H1 (cell line): ENCODE data around the gene P4HA3. TPM values are rescaled to one million over a fixed set of nuclear protein-coding genes. Genes with fewer than 3 reads are reported as not detected.

ENCODE experiments used
- CTCF ChIA-PET: fragments of 300-600 bp; sonication (Branson Sonifier 250); formaldehyde crosslinking; loops from one replicate; lab custom pipeline; 2021; ENCODE audit not compliant: partially characterized antibody; lab: Charles Lee
- POLR2A ChIA-PET: fragments of 300-600 bp; sonication (Branson Sonifier 250); formaldehyde crosslinking; loops from one replicate; lab custom pipeline; 2021; ENCODE audit warnings: inconsistent platforms; ENCODE audit not compliant: partially characterized antibody; lab: Charles Lee
- DNase-seq, 2 experiments: peaks; one replicate each; pipeline versions ENCODE4 v3.0.0 to v3.0.0-alpha.2; 2010 to 2022; ENCODE audit warnings: low spot score in 2 of 2, low read depth in 1 of 2, mixed read lengths in 1 of 2
- FAIRE-seq: peaks from 2 replicates; lab custom pipeline; 2011; peaks lifted over from hg19 to GRCh38; lab: Jason Lieb, UNC
- H2AFZ ChIP-seq: 2 replicates; pipeline ENCODE4 v1.8.1; 2012; ENCODE audit warnings: low read length, inconsistent platforms
- H2AK5ac ChIP-seq: 2 replicates; pipeline ENCODE4 v1.6.1; 2013; ENCODE audit warnings: low read depth, low read length
- H2BK120ac ChIP-seq: replicated peaks from 2 replicates; pipeline ENCODE3; 2013; ENCODE audit warnings: low read depth, low read length, inconsistent platforms
- H2BK12ac ChIP-seq: 2 replicates; pipeline ENCODE4 v1.6.1; 2013; ENCODE audit warnings: low read depth, low read length
- H2BK15ac ChIP-seq: 2 replicates; pipeline ENCODE4 v1.6.1; 2013; ENCODE audit warnings: low read length
- H2BK20ac ChIP-seq: 2 replicates; pipeline ENCODE4 v1.6.1; 2013; ENCODE audit warnings: low read length
- H2BK5ac ChIP-seq: 2 replicates; pipeline ENCODE4 v1.6.1; 2013; ENCODE audit warnings: low read depth, low read length
- H3K14ac ChIP-seq: 2 replicates; pipeline ENCODE4 v1.6.1; 2013; ENCODE audit warnings: inconsistent platforms; ENCODE audit not compliant: insufficient read length
- H3K18ac ChIP-seq: 2 replicates; pipeline ENCODE4 v1.6.1; 2013; ENCODE audit warnings: low read length; ENCODE audit errors: extremely low read depth
- H3K23ac ChIP-seq: 2 replicates; pipeline ENCODE4 v1.6.1; 2013; ENCODE audit warnings: inconsistent platforms; ENCODE audit not compliant: insufficient read length
- H3K23me2 ChIP-seq: 2 replicates; pipeline ENCODE4 v1.6.1; 2013; ENCODE audit warnings: low read depth, low read length
- H3K27ac ChIP-seq: 2 replicates; pipeline ENCODE4 v1.6.1; 2011; ENCODE audit warnings: low read depth, low read length, inconsistent platforms
- H3K27me3 ChIP-seq, 4 experiments: replicated peaks in 1 of 4; 1 replicate in 1 of 4; 2 replicates in 3 of 4; pipeline versions ENCODE4 v1.6.1 to v1.8.1; 2011 to 2013; ENCODE audit warnings: low read length in 3 of 4, mild to moderate bottlenecking in 3 of 4, inconsistent platforms in 2 of 4, mixed read lengths in 2 of 4, moderate library complexity in 1 of 4; ENCODE audit not compliant: control insufficient read depth in 3 of 4, insufficient read depth in 3 of 4; ENCODE audit errors: extremely low read depth in 1 of 4
- H3K36me3 ChIP-seq, 4 experiments: 2 replicates each; pipeline versions ENCODE4 v1.6.1 to v1.8.1; 2011 to 2013; ENCODE audit warnings: mild to moderate bottlenecking in 4 of 4, low read length in 3 of 4, moderate library complexity in 2 of 4, control low read depth in 1 of 4, inconsistent platforms in 1 of 4; ENCODE audit not compliant: insufficient read depth in 4 of 4, control insufficient read depth in 2 of 4
- H3K4ac ChIP-seq: replicated peaks from 2 replicates; pipeline ENCODE3; 2013; ENCODE audit warnings: low read length, low read depth, mixed read lengths, inconsistent platforms; ENCODE audit not compliant: insufficient read length
- H3K4me1 ChIP-seq, 4 experiments: replicated peaks in 1 of 4; 1 replicate in 1 of 4; 2 replicates in 3 of 4; pipeline versions ENCODE4 v1.6.1 to v1.8.1; 2011 to 2013; ENCODE audit warnings: low read length in 3 of 4, inconsistent platforms in 2 of 4, mixed read lengths in 1 of 4; ENCODE audit not compliant: insufficient read depth in 4 of 4, control insufficient read depth in 3 of 4
- H3K4me2 ChIP-seq, 2 experiments: 2 replicates each; pipeline versions ENCODE4 v1.6.1 to v1.8.1; 2011 to 2013; ENCODE audit warnings: low read depth in 2 of 2, low read length in 2 of 2, control low read depth in 1 of 2, inconsistent platforms in 1 of 2, mild to moderate bottlenecking in 1 of 2; ENCODE audit not compliant: insufficient read depth in 1 of 2
- H3K4me3 ChIP-seq, 4 experiments: fragments of 200-600, 300-600 bp in 1 of 4; sonication (generic), shearing (Covaris generic), sonication (Bioruptor Twin) in 1 of 4; 2 replicates each; pipeline versions ENCODE4 v1.5.1 to v1.8.1; 2011 to 2016; ENCODE audit warnings: low read length in 4 of 4, low read depth in 3 of 4, control low read depth in 2 of 4, inconsistent platforms in 2 of 4, mild to moderate bottlenecking in 2 of 4, mixed read lengths in 1 of 4, moderate library complexity in 1 of 4; ENCODE audit not compliant: insufficient read depth in 2 of 4; ENCODE audit errors: extremely low read depth in 1 of 4
- H3K56ac ChIP-seq: replicated peaks from 2 replicates; pipeline ENCODE3; 2013; ENCODE audit warnings: low read depth, mild to moderate bottlenecking, mixed read lengths, low read length, inconsistent platforms; ENCODE audit not compliant: insufficient read length
- H3K79me1 ChIP-seq: 2 replicates; pipeline ENCODE4 v1.6.1; 2013; ENCODE audit warnings: low read depth, low read length, control low read depth
- H3K79me2 ChIP-seq, 2 experiments: 2 replicates each; pipeline versions ENCODE4 v1.6.1 to v1.8.1; 2012 to 2013; ENCODE audit warnings: low read length in 2 of 2, mild to moderate bottlenecking in 2 of 2, inconsistent platforms in 1 of 2; ENCODE audit not compliant: insufficient read depth in 2 of 2, control insufficient read depth in 1 of 2
- H3K9ac ChIP-seq, 4 experiments: replicated peaks in 1 of 4; 1 replicate in 1 of 4; 2 replicates in 3 of 4; pipeline versions ENCODE4 v1.6.1 to v1.8.1; 2011 to 2013; ENCODE audit warnings: low read depth in 3 of 4, low read length in 3 of 4, control low read depth in 2 of 4, mild to moderate bottlenecking in 2 of 4, moderate library complexity in 2 of 4, inconsistent platforms in 1 of 4; ENCODE audit errors: extremely low read depth in 1 of 4
- H3K9me3 ChIP-seq, 2 experiments: 2 replicates each; pipeline versions ENCODE4 v1.6.1 to v1.8.1; 2012 to 2013; ENCODE audit warnings: mild to moderate bottlenecking in 2 of 2, moderate library complexity in 2 of 2, control low read depth in 1 of 2, inconsistent platforms in 1 of 2, low read depth in 1 of 2, low read length in 1 of 2, mixed read lengths in 1 of 2; ENCODE audit not compliant: insufficient read depth in 2 of 2
- H4K20me1 ChIP-seq, 2 experiments: replicated peaks in 1 of 2; 2 replicates each; pipeline versions ENCODE3 to v1.8.1; 2011 to 2013; ENCODE audit warnings: inconsistent platforms in 2 of 2, low read length in 2 of 2, mild to moderate bottlenecking in 1 of 2; ENCODE audit not compliant: insufficient read depth in 2 of 2, control insufficient read depth in 1 of 2
- H4K5ac ChIP-seq: 2 replicates; pipeline ENCODE4 v1.6.1; 2013; ENCODE audit warnings: low read length, low read depth, mixed read lengths, inconsistent platforms; ENCODE audit not compliant: insufficient read length
- H4K8ac ChIP-seq: 2 replicates; pipeline ENCODE4 v1.8.0; 2013; ENCODE audit warnings: mild to moderate bottlenecking, moderate library complexity, low read length, inconsistent platforms; ENCODE audit not compliant: insufficient read depth; ENCODE audit errors: extremely low read depth
- H4K91ac ChIP-seq: replicated peaks from 2 replicates; pipeline ENCODE3; 2013; ENCODE audit warnings: low read length, mixed read lengths, inconsistent platforms; ENCODE audit not compliant: insufficient read length
- ATF3 ChIP-seq: IDR thresholded peaks from 2 replicates; pipeline ENCODE4 v1.6.1; 2011; ENCODE audit warnings: low read depth, mild to moderate bottlenecking, low read length; ENCODE audit not compliant: insufficient read depth
- CHD2 ChIP-seq: IDR thresholded peaks from 2 replicates; pipeline ENCODE4 v1.6.1; 2012; ENCODE audit warnings: low read length, improper control_type of control experiment
- CTBP2 ChIP-seq: IDR thresholded peaks from 2 replicates; pipeline ENCODE4 v1.7.0; 2011; ENCODE audit warnings: borderline replicate concordance, mild to moderate bottlenecking, moderate library complexity, mixed read lengths, low read length; ENCODE audit not compliant: insufficient read depth, insufficient read length
- EGR1 ChIP-seq: IDR thresholded peaks from 2 replicates; pipeline ENCODE4 v1.6.1; 2011; ENCODE audit warnings: low read depth, low read length, borderline replicate concordance
- HDAC2 ChIP-seq, 2 experiments: fragments of 300-600 bp in 1 of 2; sonication (generic) in 1 of 2; IDR thresholded peaks; 2 replicates each; pipeline ENCODE4 v1.6.1; 2011 to 2012; ENCODE audit warnings: low read depth in 2 of 2, low read length in 2 of 2, mild to moderate bottlenecking in 2 of 2, moderate library complexity in 2 of 2, borderline replicate concordance in 1 of 2, inconsistent platforms in 1 of 2
- HDAC6 ChIP-seq: IDR thresholded peaks from one replicate; pipeline ENCODE4 v1.7.1; 2012; ENCODE audit warnings: low read depth, mild to moderate bottlenecking, inconsistent platforms, low read length, moderate library complexity
- JUND ChIP-seq: IDR thresholded peaks from 2 replicates; pipeline ENCODE4 v1.6.1; 2011; ENCODE audit warnings: mild to moderate bottlenecking, improper control_type of control experiment, low read length
- POU5F1 ChIP-seq: IDR thresholded peaks from 2 replicates; pipeline ENCODE4 v1.6.1; 2011; ENCODE audit warnings: low read depth, mild to moderate bottlenecking, low read length, moderate library complexity
- RBBP5 ChIP-seq: IDR thresholded peaks from 2 replicates; pipeline ENCODE4 v1.7.1; 2012; ENCODE audit warnings: low read depth, mild to moderate bottlenecking, inconsistent platforms, low read length, moderate library complexity, borderline replicate concordance
- RFX5 ChIP-seq: IDR thresholded peaks from 2 replicates; pipeline ENCODE4 v1.6.1; 2011; ENCODE audit warnings: low read depth, low read length, improper control_type of control experiment, borderline replicate concordance
- SIRT6 ChIP-seq: IDR thresholded peaks from one replicate; pipeline ENCODE4 v1.7.1; 2012; ENCODE audit warnings: low read length, inconsistent platforms
- TAF1 ChIP-seq: IDR thresholded peaks from 2 replicates; pipeline ENCODE4 v1.6.1; 2011; ENCODE audit warnings: mild to moderate bottlenecking, low read depth, low read length
- TAF7 ChIP-seq: optimal IDR thresholded peaks from 2 replicates; pipeline ENCODE3; 2011; ENCODE audit warnings: low read depth, mild to moderate bottlenecking, inconsistent platforms, low read length, moderate library complexity, borderline replicate concordance
- TCF12 ChIP-seq: IDR thresholded peaks from 2 replicates; pipeline ENCODE4 v1.6.1; 2011; ENCODE audit warnings: low read depth, mild to moderate bottlenecking, low read length
- TEAD4 ChIP-seq: IDR thresholded peaks from 2 replicates; pipeline ENCODE4 v1.6.1; 2012; ENCODE audit warnings: low read depth, low read length, inconsistent platforms, mixed read lengths
- WGBS, 2 experiments: shearing (Covaris generic) in 1 of 2; methylation state at CpG; one replicate each; pipeline versions ENCODE4 v1.1.6 to v1.1.7; 2013 to 2015; ENCODE audit warnings: low lambda C conversion rate in 2 of 2, mixed read lengths in 2 of 2, inconsistent platforms in 1 of 2, low coverage in 1 of 2, missing lambda C conversion rate in 1 of 2; ENCODE audit not compliant: insufficient replicate concordance in 2 of 2, insufficient coverage in 1 of 2, insufficient read length in 1 of 2; ENCODE audit errors: extremely low coverage in 1 of 2, missing lambda C conversion rate in 1 of 2; 5-methylcytosine and 5-hydroxymethylcytosine counted together
- polyA plus RNA-seq, 7 experiments: library from polyadenylated mRNA; depleted of rRNA in 3 of 7; stranded (reverse) in 5 of 7; unstranded in 2 of 7; fragments of >200 nt in 5 of 7; fragments of 200-250 nt in 2 of 7; gene quantifications; 1 replicate in 5 of 7; 2 replicates in 1 of 7; 4 replicates in 1 of 7; pipeline versions ENCODE4 v1.2.1 to v1.2.3, GENCODE V29; 2011 to 2013; ENCODE audit warnings: missing spikeins in 2 of 7, mixed read lengths in 2 of 7
- total RNA-seq: library from RNA; stranded (reverse); fragmentation: NEBNext Ultra II Directional; extraction: Animal tissue kit (Norgen Biotek cat#: 25700); gene quantifications from 2 replicates; pipeline ENCODE4 v1.2.1, GENCODE V29; 2021

P4HA3 gene
- total and polyA plus RNA-seq, 2 of the 8 experiments (the other 6 are each of a cell fraction or from before 2014, with no cell fraction given), result 0.06 TPM; not detected in 1

DNA sequence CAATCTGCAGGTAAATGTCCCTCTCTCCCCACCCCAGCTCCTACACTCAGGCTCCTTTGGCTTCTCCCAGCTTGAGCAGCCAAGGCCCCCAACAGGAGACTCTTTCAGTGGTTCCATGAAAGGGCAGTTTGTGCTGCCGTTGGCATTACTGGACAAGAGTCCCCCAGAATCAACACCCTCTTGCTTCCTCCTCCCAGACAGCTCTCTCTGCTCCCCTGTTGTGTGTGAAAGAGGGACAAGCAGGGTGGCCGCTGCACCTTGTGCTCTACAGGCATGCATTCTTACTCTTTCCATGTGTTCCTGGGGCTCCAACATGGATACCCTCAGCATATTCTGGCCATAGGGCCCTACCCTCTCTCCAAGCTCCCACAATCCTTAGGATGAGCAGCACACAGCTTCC, 48.7 kb downstream of the P4HA3 start:
- Histone ChIP-seq H3K79me2 (no peaks in the 10 kb centered on the region), H3K79me1 (no peaks in the 10 kb centered on the region; the same call in 1 of the 2 replicates), H2BK120ac (no peak overlapping the region), H4K20me1 (no peaks in the 10 kb centered on the region), H3K56ac (no peak overlapping the region), H3K36me3 (no peaks in the 10 kb centered on the region), H3K4me3 (no peak overlapping the region), H4K8ac (no peak overlapping the region), H3K4ac (no peak overlapping the region), H3K9ac (no peak overlapping the region), H2AFZ (no peak overlapping the region), H3K4me2 (no peak overlapping the region), H2BK5ac (no peak overlapping the region), H2AK5ac (no peak overlapping the region), H2BK20ac (no peak overlapping the region), H3K23ac (no peak overlapping the region), H4K5ac (no peak overlapping the region), H3K27ac (no peak overlapping the region), H3K4me1 (no peaks in the 10 kb centered on the region), H2BK12ac (no peak overlapping the region), H3K23me2 (no peaks in the 10 kb centered on the region), H2BK15ac (no peak overlapping the region), H3K27me3 (no peaks in the 10 kb centered on the region), H4K91ac (no peak overlapping the region), H3K14ac (no peak overlapping the region), H3K9me3 (no peaks in the 10 kb centered on the region), H3K18ac (no peak overlapping the region)
- ChIA-PET POLR2A (no interaction called here), CTCF (interaction anchor here (0.6 to 1.7 kb wide), 3 partner anchors 10 to 188 kb away, joined by 3 to 8 read pairs (median 3); no protein-coding TSS in a partner anchor)
- FAIRE-seq, result no peak
- WGBS, 2 experiments, result 79% methylated on average over 2 of the region's 2 CpGs; no CpG with 5 or more reads in 1 of the 2 experiments
- no peak for DNase-seq
- TF ChIP-seq CTBP2 (no peak), TAF7 (no peak), RFX5 (no peak), JUND (no peak), CHD2 (no peak), TEAD4 (no peak), SIRT6 (no peak), EGR1 (no peak), RBBP5 (no peak), TAF1 (no peak), HDAC6 (no peak), HDAC2 (IDR thresholded peaks at IDR 0.05; ENCODE audit: borderline replicate concordance in 1 of 2, low read depth in 2 of 2, low read length in 2 of 2) (no peak), ATF3 (no peak), TCF12 (no peak), POU5F1 (no peak)
